HG02759 (cell line): ENCODE measurements around the gene PRPF39.
A peak's percentile ranks its signal among the peaks of the same experiment; 100 is the strongest.

Experiments
- ATAC-seq: cut with Tn5 transposase; IDR thresholded peaks from one replicate; pipeline ENCODE4 v1.9.1; 2021; ENCODE audit warnings: mild to moderate bottlenecking, moderate library complexity; ENCODE audit not compliant: unreplicated experiment

The PRPF39 gene, protein sequence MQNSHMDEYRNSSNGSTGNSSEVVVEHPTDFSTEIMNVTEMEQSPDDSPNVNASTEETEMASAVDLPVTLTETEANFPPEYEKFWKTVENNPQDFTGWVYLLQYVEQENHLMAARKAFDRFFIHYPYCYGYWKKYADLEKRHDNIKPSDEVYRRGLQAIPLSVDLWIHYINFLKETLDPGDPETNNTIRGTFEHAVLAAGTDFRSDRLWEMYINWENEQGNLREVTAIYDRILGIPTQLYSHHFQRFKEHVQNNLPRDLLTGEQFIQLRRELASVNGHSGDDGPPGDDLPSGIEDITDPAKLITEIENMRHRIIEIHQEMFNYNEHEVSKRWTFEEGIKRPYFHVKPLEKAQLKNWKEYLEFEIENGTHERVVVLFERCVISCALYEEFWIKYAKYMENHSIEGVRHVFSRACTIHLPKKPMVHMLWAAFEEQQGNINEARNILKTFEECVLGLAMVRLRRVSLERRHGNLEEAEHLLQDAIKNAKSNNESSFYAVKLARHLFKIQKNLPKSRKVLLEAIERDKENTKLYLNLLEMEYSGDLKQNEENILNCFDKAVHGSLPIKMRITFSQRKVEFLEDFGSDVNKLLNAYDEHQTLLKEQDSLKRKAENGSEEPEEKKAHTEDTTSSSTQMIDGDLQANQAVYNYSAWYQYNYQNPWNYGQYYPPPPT

DNA sequence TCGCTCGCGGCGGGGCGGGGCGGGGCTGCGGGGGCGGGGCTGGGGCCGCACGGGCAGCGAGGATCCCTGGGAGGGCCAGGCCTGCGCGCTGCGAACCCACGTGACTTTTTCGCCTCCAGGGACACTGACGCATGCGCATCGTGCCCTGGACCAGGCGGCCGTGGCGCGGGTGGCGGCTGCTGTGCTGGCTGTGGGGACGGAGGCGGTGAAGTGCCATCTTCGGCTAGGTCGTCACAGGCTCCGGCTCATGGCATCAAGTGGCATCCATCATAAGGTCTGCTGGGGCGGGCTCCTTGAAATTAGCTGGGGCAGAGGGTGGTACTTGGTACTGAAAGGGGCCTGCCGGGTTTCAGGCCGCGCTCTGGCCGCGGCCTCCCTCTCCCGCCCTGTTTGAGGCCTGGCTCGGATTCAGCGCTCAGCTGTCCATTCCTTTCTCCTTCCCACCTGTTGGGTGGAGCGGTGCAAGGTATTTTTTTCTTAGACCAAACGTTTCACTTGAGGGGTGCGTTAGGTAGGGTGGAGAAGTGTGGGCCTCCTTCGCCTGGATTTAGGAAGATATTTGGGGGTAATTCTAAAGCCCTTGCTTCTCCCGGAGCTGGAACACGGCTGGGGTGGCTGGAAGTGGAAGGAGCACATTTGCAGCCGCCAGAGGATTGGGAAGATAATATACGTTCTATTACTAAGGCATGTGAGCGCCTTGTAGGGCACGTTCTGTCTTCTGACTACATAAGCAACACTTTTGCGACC is at the start of gene PRPF39:
Gene PRPF39, plus strand, starts transcription at position 141 of the 747 bp plus-strand sequence. CDS start 11,124 bp downstream, outside the sequence.
- peak; percentile 94 for ATAC-seq

DNA sequence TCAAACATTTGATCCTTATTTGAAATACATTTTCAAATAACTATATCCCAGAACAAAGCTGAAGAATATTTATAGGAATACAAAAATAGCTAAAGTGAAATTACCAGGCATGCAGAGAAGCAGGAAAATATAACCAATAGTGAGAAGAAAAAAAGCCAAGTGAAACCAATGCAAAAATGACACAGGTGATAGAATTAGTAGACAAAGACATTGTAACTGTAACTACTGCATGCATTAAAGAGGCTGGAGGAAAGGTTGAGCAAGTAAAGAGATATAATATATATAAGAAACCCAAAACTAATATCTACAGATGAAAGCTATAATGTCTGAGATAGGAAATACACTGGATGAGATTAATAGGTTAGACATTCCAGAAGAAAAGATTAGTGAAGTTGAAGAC is 49.2 kb upstream of the PRPF39 start:
- ATAC-seq: no peak

- no peak for ATAC-seq
These were observed 45.7 kb upstream of the PRPF39 start for GRCh38 chr14:45038256-45038655.

- no peak for ATAC-seq
These were observed 45.1 kb upstream of the PRPF39 start for GRCh38 chr14:45038865-45039264.

DNA sequence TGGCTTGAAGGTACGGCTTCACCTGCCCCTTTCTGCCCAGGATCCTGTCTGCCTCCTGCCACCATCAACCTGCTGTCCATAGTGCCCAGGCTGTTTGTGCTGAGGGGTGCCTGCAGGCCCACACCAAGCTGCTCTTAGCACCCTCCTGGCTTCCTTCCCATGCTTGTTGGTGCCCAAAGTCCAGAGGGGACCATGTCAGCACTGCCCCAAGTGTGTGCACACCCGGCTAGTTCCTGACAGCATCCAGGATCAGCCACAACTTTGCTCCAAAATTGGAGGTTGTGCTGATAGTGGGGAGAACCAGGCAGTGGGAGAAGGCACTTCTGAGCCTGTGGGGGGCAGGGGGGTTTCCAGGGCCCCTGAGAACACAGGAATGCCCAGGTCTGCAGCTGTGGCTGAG is 44.5 kb upstream of the PRPF39 start:
- ATAC-seq: no peak

- ATAC-seq: no peak
These were observed 42.3 kb upstream of the PRPF39 start for GRCh38 chr14:45041641-45042040.

- ATAC-seq: no peak
These were observed 39.3 kb upstream of the PRPF39 start for GRCh38 chr14:45044638-45045037.

- ATAC-seq: no peak
These were observed 35.5 kb upstream of the PRPF39 start for GRCh38 chr14:45048385-45048784.

DNA sequence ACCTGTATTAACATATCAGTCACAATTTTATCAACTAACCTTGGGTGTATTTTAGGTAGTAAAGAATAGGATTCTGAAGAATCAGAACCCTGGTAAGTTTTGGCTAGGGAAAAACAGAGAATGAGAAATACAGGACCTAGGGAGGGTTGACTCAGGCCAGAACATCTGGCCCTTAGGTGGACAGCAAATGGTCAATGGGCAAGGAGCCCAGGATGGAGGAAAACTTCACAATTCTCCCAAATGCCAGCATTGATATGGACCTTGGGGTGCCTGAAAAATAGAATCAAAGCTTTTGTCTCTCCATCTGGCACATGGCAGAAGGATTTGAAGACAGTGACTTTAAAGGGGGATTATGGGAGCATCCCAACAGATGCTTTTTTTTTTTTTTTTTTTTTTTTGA is 32.7 kb upstream of the PRPF39 start:
- ATAC-seq: no peak

DNA sequence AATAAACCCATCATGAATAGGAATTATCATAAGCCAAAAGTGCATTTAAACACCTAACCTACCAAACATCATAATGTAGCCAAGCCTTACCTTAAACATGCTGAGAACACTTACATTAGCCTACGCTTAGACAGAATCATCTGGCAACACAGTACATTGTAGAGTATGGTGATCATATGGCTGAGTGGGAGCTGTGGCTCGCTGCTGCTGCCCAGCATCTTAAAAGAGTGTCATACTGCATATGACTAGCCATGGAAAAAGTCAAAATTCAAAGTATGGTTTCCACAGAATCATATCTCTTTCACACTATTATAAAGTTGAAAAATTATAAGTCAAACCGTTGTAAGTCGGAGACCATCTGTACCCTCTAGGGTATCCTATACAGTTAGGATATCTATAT is 32.0 kb upstream of the PRPF39 start:
- no peak for ATAC-seq

GRCh38 chr14:45057349-45057748 is 26.6 kb upstream of the PRPF39 start:
- no peak for ATAC-seq

DNA sequence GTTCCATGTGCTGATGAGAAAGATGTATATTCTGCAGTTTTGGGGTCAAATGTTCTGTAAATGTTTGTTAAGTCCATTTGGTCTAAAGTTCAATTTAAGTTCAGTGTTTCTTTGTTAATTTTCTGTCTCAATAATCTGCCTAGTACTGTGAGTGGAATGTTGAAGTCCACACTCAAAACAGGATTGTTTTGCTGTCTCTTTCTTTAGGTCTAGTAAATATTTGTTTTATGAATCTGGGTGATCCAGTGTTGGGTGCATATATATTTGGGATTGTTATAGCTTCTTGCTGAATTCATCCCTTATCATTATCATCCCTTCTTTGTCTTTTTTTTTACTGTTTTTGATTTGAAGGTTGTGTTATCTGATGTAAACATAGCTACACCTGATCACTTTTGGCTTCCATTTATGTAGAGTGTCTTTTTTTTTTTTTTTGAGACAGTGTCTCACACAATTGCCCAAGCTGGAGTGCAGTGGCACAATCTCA is 26.0 kb upstream of the PRPF39 start:
- ATAC-seq: no peak

- ATAC-seq: no peak
These were observed 23.4 kb upstream of the PRPF39 start for GRCh38 chr14:45060551-45060950.

DNA sequence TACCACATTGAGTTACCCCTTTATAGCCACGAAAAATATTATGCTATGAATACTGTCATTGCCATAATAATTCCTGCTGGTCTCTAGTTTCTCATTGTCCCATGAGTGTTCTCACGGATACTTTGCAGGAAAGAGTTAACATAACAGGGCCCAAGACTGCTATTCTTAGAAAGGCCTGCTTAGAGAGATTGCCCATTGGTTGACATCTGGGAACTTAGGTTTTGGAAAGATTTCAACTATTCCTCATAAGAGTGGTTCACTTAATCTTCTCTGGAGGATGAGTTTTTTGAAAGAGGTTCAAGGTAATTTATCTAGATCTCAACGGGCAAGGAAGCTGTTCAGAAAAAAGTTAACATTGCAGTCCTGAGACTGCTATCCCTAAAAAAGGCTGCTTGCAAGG is 18.4 kb upstream of the PRPF39 start:
- no peak for ATAC-seq

DNA sequence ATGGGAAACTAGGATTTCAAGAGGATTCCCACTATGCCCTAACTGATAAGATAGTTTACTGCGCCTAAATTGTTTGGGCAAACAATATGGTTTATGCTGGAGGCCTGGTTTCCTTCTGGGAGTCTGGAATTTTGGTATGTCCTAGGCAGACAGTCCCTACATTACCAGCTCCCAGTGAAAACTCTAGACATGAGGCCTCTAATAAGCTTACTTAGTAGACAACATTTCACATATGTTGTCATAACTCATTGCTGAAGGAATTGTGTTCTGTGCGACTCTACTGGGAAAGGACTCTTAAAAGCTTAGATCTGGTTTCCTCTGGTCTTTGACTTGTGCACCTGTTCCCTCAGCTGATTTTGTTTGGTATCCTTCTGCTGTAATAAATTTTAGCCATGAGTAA is 18.0 kb upstream of the PRPF39 start:
- ATAC-seq: no peak

DNA sequence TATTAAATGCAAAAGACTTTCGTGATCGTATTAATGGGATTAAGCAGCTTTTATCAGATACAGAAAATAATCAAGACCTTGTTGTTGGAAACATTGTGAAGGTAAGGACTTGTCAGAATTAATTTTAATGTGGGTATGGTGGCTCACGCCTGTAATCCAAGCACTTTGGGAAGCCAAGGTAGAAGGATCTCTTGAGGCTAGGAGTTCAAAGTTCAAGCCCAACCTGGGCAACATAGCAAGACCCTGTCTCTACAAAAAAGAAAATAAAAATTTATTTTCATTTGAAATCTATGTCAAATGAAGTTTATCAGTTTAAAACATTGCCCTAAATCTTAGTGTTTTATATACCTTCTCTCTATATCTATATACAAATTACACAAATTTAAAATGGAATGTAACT is 17.2 kb upstream of the PRPF39 start:
- no peak for ATAC-seq

DNA sequence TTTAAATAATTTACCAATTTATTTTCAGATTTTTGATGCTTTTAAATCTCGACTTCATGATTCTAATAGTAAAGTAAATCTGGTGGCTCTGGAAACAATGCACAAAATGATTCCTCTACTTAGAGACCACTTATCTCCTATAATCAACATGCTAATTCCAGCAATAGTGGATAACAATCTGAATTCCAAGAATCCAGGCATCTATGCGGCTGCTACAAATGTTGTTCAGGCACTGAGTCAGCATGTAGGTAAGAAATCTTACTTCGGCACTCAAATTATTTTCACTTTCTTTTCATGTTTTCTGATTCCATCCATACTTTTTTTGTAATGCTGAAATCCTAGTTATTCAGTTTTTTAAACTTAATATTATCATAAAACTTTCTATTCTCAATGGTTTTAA is 15.5 kb upstream of the PRPF39 start:
- no peak for ATAC-seq

DNA sequence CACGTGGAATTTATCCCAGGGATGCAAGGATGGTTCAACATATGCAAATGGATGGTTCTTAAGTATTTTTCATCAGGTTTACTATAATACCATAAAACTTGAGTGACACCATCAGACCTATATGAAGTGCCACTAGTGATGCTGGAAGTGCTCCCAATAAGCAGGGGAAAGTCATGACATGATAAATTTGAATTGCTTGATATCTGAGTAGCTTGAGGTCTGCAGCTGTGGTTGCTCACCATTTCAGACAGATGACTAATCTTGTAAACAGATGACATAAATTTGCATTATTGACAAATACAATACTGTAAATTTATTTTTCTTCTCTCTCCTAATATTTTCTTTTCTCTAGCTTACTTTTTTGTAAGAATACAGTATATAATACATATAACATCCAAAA is 13.7 kb upstream of the PRPF39 start:
- ATAC-seq: no peak

- ATAC-seq: no peak
These were observed 11.8 kb upstream of the PRPF39 start for GRCh38 chr14:45072126-45072525.

DNA sequence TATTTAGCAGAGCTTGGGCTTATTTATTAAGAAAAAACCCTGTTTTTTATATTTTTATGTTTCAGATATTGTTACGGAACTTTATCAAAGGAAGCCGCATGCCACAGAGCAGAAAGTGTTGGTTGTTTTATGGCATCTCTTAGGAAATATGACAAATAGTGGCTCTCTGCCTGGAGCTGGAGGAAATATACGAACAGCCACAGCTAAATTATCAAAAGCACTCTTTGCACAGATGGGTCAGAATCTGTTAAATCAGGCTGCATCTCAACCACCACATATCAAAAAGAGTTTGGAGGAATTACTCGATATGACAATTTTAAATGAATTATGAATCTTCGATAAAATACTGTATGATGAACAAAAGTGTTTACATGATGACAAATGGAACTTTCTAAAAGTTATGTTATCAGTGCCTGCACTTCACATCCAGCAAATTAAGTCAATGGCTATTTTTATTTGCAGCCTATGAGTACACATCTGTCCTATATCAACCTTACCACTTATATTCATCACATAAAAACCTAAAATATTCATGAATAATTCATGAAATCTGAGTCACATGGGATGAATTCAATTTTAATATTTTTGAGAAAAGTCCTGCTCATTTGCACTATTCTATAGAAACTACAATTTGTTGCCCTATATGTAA is 10.6 kb upstream of the PRPF39 start:
- no peak for ATAC-seq

DNA sequence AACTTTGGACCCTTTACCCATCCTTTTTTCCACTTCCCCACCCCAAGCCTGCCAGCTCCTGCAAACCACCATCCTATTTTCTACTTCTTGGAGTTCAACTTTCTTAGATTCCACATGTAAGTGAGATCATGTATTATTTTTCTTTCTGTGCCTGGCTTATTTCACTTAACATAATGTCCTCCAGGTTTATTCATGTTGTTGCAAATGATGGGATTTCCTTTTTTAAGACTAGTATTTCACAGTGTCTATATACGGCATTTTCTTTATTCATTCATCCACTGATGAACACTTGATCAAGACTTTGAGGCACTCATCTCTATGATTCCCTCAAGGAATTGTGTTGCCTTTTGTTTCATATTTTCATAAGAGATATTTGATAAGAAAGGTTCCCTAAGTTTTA is 5.6 kb upstream of the PRPF39 start:
- ATAC-seq: no peak
